Colonic mucosa (tissue), 4 donors: Measurements from ENCODE around the gene CYP46A1. TPM values are rescaled to one million over a fixed set of nuclear protein-coding genes. Genes with fewer than 3 reads are reported as not detected.

Source experiments
- DNase-seq: peaks from one replicate; pipeline ENCODE4 v3.0.0-alpha.2; 2020
- H3K27ac ChIP-seq: fragments of 200-600 bp; one replicate; pipeline ENCODE4 v1.8.0; 2021
- H3K27me3 ChIP-seq: fragments of 200-600 bp; one replicate; pipeline ENCODE4 v1.8.0; 2021
- H3K36me3 ChIP-seq: fragments of 200-600 bp; one replicate; pipeline ENCODE4 v1.8.0; 2021
- H3K4me1 ChIP-seq: fragments of 200-600 bp; one replicate; pipeline ENCODE4 v1.8.0; 2021; ENCODE audit warnings: mild to moderate bottlenecking
- H3K4me3 ChIP-seq: fragments of 200-600 bp; one replicate; pipeline ENCODE4 v1.8.0; 2021
- H3K9ac ChIP-seq, 2 donors: one replicate each; pipeline ENCODE4 v1.7.0; 2013; ENCODE audit warnings: control low read depth in 2 of 2, low read depth in 2 of 2, low read length in 2 of 2
- H3K9me3 ChIP-seq: fragments of 200-600 bp; one replicate; pipeline ENCODE4 v1.8.0; 2021
- intact Hi-C: fragments of 100-400 bp; cut with DNase I; formaldehyde crosslinking; loops from one replicate; pipeline ENCODE4 v1.14.1; 2022
- total RNA-seq, 2 donors: library from RNA; stranded (reverse); fragmentation: NEBNext Ultra II Directional in 1 of 2; extraction: Animal tissue kit (Norgen Biotek cat#: 25700) in 1 of 2; gene quantifications; one replicate each; pipeline ENCODE4 v1.2.1, GENCODE V29; 2021
- TF ChIP-seq, protein P1 (sequence below): fragments of 200-600 bp; IDR thresholded peaks from one replicate; pipeline ENCODE4 v1.8.0; 2022; ENCODE audit warnings: antibody characterized with exemption, mild to moderate bottlenecking
- donor health status: healthy.
- donor health status: DM: no; HTN: no; CAD: no.
- donor health status: DM: no; HTN: no; CAD: no.

CYP46A1 gene
- total RNA-seq, 2 donors from 2014 or later: 0.05 to 0.25 TPM

DNA sequence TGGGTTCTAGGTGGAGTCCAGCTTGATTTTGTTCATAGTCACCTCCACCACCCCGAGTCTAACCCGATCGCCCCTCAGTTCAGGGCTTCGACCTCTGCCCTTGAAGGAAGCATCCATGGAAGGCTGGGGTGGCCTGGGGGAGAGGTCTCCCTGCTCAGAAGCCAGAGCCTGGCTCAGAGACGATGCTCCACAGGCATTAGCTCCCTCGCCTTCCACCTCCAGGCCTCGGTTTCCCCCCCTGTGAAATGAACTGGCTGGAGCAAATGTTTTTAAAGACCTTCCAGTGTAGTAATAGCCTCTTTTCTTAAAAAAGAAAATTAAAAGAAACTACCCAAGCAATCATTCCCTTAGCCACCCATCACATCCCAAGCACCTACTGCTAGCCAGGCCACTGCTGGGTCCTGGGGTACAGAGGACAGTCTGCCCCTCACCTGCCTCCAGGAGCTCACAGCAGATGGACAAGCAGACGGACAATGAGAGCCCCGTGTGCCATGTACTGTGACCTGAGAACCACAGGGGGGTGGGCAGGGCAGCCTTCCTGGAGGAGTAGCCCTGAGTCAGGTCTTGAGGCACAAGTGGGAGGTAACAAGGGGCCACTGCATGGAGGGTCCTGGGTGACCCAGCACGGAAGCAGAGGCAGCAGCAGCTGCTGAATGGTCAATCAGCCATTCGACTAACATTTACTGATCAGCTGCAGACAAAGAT, 66.8 kb downstream of the CYP46A1 start:
- H3K9me3 ChIP-seq: no peaks in the 10 kb centered on the region
- intact Hi-C loops: no loop called here
- H3K4me1 ChIP-seq: no peaks in the 10 kb centered on the region
- H3K4me3 ChIP-seq: no peak overlapping the region
- no peaks in the 10 kb centered on the region for H3K27me3 ChIP-seq
- no peaks in the 10 kb centered on the region for H3K36me3 ChIP-seq
- TF ChIP-seq, protein P1, sequence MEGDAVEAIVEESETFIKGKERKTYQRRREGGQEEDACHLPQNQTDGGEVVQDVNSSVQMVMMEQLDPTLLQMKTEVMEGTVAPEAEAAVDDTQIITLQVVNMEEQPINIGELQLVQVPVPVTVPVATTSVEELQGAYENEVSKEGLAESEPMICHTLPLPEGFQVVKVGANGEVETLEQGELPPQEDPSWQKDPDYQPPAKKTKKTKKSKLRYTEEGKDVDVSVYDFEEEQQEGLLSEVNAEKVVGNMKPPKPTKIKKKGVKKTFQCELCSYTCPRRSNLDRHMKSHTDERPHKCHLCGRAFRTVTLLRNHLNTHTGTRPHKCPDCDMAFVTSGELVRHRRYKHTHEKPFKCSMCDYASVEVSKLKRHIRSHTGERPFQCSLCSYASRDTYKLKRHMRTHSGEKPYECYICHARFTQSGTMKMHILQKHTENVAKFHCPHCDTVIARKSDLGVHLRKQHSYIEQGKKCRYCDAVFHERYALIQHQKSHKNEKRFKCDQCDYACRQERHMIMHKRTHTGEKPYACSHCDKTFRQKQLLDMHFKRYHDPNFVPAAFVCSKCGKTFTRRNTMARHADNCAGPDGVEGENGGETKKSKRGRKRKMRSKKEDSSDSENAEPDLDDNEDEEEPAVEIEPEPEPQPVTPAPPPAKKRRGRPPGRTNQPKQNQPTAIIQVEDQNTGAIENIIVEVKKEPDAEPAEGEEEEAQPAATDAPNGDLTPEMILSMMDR: no peak
- H3K9ac ChIP-seq: no peak overlapping the region
- H3K27ac ChIP-seq: no peak overlapping the region
- DNase-seq: no peak

DNA sequence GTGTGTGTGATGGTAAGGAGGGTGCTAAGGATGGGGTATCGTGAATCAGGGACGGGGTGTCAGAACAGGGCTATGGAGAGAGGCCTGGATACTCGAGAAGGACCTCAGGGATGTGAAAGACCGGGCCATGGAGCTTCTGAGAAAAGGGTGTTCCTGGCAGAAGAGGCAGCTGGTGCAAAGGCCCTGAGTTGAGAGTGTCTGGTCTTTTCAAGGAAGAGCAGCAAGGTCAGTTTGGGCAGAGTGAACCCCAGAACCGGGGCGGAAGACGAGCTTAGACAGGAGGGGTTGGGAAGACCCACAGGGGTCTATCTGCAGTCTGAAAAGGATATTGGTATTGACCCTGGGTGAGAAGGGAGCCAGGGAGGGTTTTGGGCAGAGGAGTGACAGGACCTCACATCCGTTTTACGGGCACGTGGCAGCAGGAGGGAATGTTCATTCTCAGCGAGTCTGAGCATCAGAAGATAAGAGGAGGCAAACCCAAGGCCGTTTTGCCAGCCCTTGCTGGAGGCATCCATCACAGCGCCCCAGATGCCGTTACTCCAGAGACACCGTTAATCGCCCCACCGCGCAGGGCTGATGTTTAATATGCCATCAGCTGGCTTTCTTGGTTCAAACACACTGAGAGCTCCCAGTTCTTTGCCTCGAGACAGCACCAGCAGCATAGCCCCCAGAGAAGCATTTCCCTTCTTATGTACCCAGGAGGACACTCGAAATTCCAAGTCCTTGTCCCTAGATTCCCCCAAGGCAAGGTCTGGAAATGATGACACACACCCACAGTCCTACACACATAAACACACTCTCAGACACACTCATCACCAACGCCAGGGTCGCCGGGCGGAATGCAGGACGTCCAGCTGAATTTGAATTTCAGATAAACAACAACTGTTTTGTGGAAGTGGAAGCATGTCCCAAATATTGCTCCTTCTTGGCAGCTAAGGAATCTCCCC, 67.7 kb downstream of the CYP46A1 start:
- Histone ChIP-seq H3K9ac (no peak overlapping the region), H3K36me3 (no peaks in the 10 kb centered on the region), H3K4me3 (no peak overlapping the region), H3K27me3 (no peaks in the 10 kb centered on the region), H3K27ac (no peak overlapping the region), H3K9me3 (no peaks in the 10 kb centered on the region), H3K4me1 (no peaks in the 10 kb centered on the region)
- intact Hi-C loops: no loop called here
- TF ChIP-seq, protein P1: no peak
- DNase-seq: no peak

DNA sequence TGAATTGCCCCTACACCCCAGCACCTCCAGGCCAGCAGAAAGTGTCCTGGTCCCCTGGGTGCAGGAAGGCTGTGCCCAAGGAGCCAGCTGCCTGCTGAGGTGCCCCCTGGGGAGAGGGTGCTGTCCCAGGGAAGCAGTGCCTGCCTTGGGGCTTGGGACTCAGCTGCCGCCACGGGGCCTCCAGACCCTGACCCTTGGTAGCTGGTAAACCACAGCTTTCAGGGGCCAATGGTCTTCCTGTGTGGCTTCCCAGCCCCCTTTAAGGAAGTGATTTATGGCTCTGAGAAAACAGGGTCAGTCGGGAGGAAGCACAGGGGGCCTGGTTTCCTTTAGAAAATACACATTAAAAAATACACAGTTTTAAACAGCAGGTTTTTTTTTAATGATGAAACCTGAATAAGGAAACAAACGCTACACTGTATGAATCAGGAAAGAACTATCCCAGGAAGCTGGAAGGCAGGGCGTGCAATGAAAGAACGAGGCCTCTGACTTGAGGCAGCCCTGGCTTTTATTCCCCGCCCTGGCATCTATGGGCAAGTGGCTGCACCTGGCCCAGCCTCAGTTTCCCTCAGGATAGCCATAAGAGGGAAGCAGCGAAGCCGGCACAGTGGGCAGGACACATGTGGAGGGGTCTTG, 68.5 kb downstream of the CYP46A1 start:
- no peak overlapping the region for H3K4me3 ChIP-seq
- TF ChIP-seq, protein P1: no peak
- no peaks in the 10 kb centered on the region for H3K9me3 ChIP-seq
- H3K27me3 ChIP-seq: no peaks in the 10 kb centered on the region
- no peak overlapping the region for H3K27ac ChIP-seq
- no peaks in the 10 kb centered on the region for H3K36me3 ChIP-seq
- H3K9ac ChIP-seq: no peak overlapping the region
- no peaks in the 10 kb centered on the region for H3K4me1 ChIP-seq
- DNase-seq: no peak
- intact Hi-C loops: no loop called here

DNA sequence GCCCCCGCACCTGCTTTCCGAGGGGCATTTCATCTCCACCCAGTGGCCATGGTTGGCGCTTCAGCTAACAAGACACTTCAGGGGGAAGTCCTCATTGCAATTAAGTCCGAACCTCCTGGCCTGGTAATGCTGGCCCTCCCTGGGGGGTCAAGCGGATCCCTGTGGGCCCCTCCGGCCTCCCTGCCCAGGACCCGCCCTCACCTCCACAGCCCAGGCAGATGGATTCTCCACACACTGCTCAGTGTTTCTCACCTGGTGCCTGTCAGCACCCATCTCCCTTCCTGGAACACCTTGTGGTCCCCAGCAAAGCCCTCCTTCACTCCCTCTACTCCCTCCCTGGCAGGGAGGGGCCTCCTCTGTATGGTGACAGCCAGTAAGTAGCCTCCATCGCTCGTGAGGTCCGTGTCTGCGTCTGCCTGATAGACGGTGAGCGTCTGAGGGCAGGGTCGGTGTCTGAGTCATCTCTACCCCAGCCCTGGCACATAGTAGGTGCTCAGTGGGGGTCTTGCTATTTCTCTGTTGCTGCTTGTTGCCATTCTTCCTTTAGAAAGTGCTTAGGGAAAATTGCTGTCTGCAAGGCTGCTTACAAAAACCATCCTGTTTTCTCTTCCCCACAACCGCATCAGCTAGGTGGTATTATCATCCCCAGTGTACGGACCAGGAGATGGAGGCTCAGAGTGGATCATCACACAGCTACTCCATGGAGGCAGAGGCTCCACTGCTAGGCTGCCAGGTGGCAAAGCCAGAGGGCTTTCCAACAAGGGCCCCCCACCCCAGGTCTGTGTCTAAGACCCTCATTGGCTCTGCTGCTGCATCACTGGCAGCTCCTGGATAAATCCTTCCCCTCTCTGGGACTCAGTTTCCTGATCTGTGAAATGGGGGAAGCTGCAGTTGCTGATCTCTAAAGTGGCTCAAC, 69.4 kb downstream of the CYP46A1 start:
- Histone ChIP-seq H3K36me3 (no peaks in the 10 kb centered on the region), H3K27me3 (no peaks in the 10 kb centered on the region), H3K4me3 (no peak overlapping the region), H3K27ac (no peak overlapping the region), H3K9me3 (no peaks in the 10 kb centered on the region), H3K4me1 (no peaks in the 10 kb centered on the region), H3K9ac (peak overlapping the region; percentile 6 to 13)
- no peak for DNase-seq
- TF ChIP-seq, protein P1: no peak
- intact Hi-C loops: no loop called here
